WERI-Rb-1 (cell line): ENCODE results near the gene MIGA1.

Source experiments
- DNase-seq: peaks from one replicate; pipeline ENCODE4 v3.0.0-alpha.2; 2020
- H3K27ac ChIP-seq: fragments of 250-450 bp; sonication (Bioruptor Pico); 2 replicates; pipeline ENCODE4 v1.5.1; 2020; ENCODE audit warnings: mild to moderate bottlenecking, moderate library complexity
- H3K27me3 ChIP-seq: fragments of 250-450 bp; sonication (Bioruptor Pico); 2 replicates; pipeline ENCODE4 v1.5.1; 2021; ENCODE audit warnings: mild to moderate bottlenecking, low read depth, moderate library complexity; ENCODE audit not compliant: insufficient read depth, severe bottlenecking
- H3K36me3 ChIP-seq: fragments of 250-450 bp; sonication (Bioruptor Pico); 2 replicates; pipeline ENCODE4 v1.5.1; 2020; ENCODE audit warnings: mild to moderate bottlenecking, moderate library complexity
- H3K4me3 ChIP-seq: 2 replicates; pipeline ENCODE4 v1.5.1; 2011; ENCODE audit warnings: low read depth, mild to moderate bottlenecking, control low read depth, low read length
- H3K9me3 ChIP-seq: fragments of 250-450 bp; sonication (Bioruptor Pico); 2 replicates; pipeline ENCODE4 v1.5.1; 2021; ENCODE audit warnings: mild to moderate bottlenecking, moderate library complexity; ENCODE audit not compliant: severe bottlenecking
- CTCF ChIP-seq: IDR thresholded peaks from 2 replicates; pipeline ENCODE4 v1.5.1; 2011; ENCODE audit warnings: low read depth, mild to moderate bottlenecking, control low read depth, inconsistent platforms, low read length

The MIGA1 gene

GRCh38 chr1:77888081-77888780 is 108.8 kb downstream of the MIGA1 start, which contains the start of gene NEXN:
Gene NEXN (plus strand): TSS chr1:77888624. CDS start chr1:77916107, 27,483 bp downstream.
- Histone ChIP-seq H3K4me3 (peak within 1 kb of the TSS; percentile 50), H3K27ac (no peak within 1 kb of the TSS), H3K9me3 (no peaks in the 10 kb centered on the region), H3K27me3 (no peaks in the 10 kb centered on the region), H3K36me3 (no peaks in the 10 kb centered on the region)
- no peak for TF ChIP-seq CTCF
- DNase-seq: peak; percentile 11

GRCh38 chr1:77888781-77889642 is 109.6 kb downstream of the MIGA1 start:
- peak; percentile 9 for DNase-seq

GRCh38 chr1:77889671-77890070 is 110.2 kb downstream of the MIGA1 start:
- H3K27ac ChIP-seq: no peak overlapping the region
- TF ChIP-seq CTCF: no peak
- no peak for DNase-seq
- no peaks in the 10 kb centered on the region for H3K9me3 ChIP-seq
- H3K36me3 ChIP-seq: no peaks in the 10 kb centered on the region
- H3K4me3 ChIP-seq: no peak overlapping the region
- no peaks in the 10 kb centered on the region for H3K27me3 ChIP-seq

More at GRCh38 chr1:77888781-77889642, 109.6 kb downstream of the MIGA1 start:
- Histone ChIP-seq H3K4me3 (peak overlapping the region; percentile 50), H3K36me3 (no peaks in the 10 kb centered on the region), H3K27me3 (no peaks in the 10 kb centered on the region), H3K9me3 (no peaks in the 10 kb centered on the region), H3K27ac (no peak overlapping the region)
- no peak for TF ChIP-seq CTCF

- Histone ChIP-seq H3K27me3 (no peaks in the 10 kb centered on the region), H3K9me3 (no peaks in the 10 kb centered on the region), H3K36me3 (no peaks in the 10 kb centered on the region), H3K27ac (no peak overlapping the region), H3K4me3 (no peak overlapping the region)
- TF ChIP-seq CTCF: no peak
- DNase-seq: no peak
These were observed 111.8 kb downstream of the MIGA1 start for GRCh38 chr1:77891200-77891599.

- TF ChIP-seq CTCF: no peak
- DNase-seq: no peak
- Histone ChIP-seq H3K36me3 (no peaks in the 10 kb centered on the region), H3K27me3 (no peaks in the 10 kb centered on the region), H3K4me3 (no peak overlapping the region), H3K9me3 (no peaks in the 10 kb centered on the region), H3K27ac (no peak overlapping the region)
These were observed 120.3 kb downstream of the MIGA1 start for GRCh38 chr1:77899647-77900320.
